ENCODE measurements around the gene TMEFF1.
"Not testable (repeated sequence)": the region's sequence is repeated elsewhere in the genome, so short reads cannot be mapped to it uniquely, and the experiment has no call there.

Gene TMEFF1

GRCh38 chr9:100472788-100473275, at the start of gene TMEFF1:
TSS of gene TMEFF1 (plus strand) at chr9:100473149. CDS start at chr9:100473545, 396 bp downstream.
- DNase-seq: peak; percentile 77

- DNase-seq: no peak
These were observed 47.2 kb upstream of the TMEFF1 start for GRCh38 chr9:100425758-100426157.

- DNase-seq: no peak
These were observed 46.8 kb upstream of the TMEFF1 start for GRCh38 chr9:100426189-100426529.

GRCh38 chr9:100426530-100427365, 46.2 kb upstream of the TMEFF1 start, which contains the start of gene MSANTD3:
TSS of gene MSANTD3 (plus strand) at chr9:100427143. CDS start at chr9:100441939, 14,796 bp downstream.
- DNase-seq: peak; percentile 71

GRCh38 chr9:100427366-100428263, 45.3 kb upstream of the TMEFF1 start:
- peak; percentile 47 for DNase-seq

GRCh38 chr9:100428871-100429654, 43.9 kb upstream of the TMEFF1 start:
- no peak for DNase-seq

- DNase-seq: no peak
These were observed 42.5 kb upstream of the TMEFF1 start for GRCh38 chr9:100430286-100430940.

GRCh38 chr9:100431886-100432285, 41.1 kb upstream of the TMEFF1 start:
- no peak for DNase-seq

- no peak for DNase-seq
These were observed 40.2 kb upstream of the TMEFF1 start for GRCh38 chr9:100432736-100433135.

- DNase-seq: no peak
These were observed 36.4 kb upstream of the TMEFF1 start for GRCh38 chr9:100436571-100436970.

- peak; percentile 57 for DNase-seq
These were observed 34.8 kb upstream of the TMEFF1 start for GRCh38 chr9:100437860-100438805.

- no peak for DNase-seq
These were observed 32.9 kb upstream of the TMEFF1 start for GRCh38 chr9:100440071-100440470.

- DNase-seq: not testable (repeated sequence)
These were observed 32.5 kb upstream of the TMEFF1 start for GRCh38 chr9:100440487-100440886.

GRCh38 chr9:100441911-100442361, 31.0 kb upstream of the TMEFF1 start:
- DNase-seq: no peak

GRCh38 chr9:100443781-100444768, 28.9 kb upstream of the TMEFF1 start:
- DNase-seq: no peak

GRCh38 chr9:100445161-100445902, 27.6 kb upstream of the TMEFF1 start:
- no peak for DNase-seq

- DNase-seq: no peak
These were observed 26.9 kb upstream of the TMEFF1 start for GRCh38 chr9:100445903-100446549.

GRCh38 chr9:100447041-100447440, 25.9 kb upstream of the TMEFF1 start:
- DNase-seq: no peak
